Ishikawa (cell line): ENCODE results near the gene KCNQ5.

Experiments
- CEBPB ChIP-seq: IDR thresholded peaks from 2 replicates; pipeline ENCODE4 v1.6.1; 2012
- CREB1 ChIP-seq: IDR thresholded peaks from 2 replicates; pipeline ENCODE4 v1.6.1; 2012; ENCODE audit warnings: low read depth
- EGR1 ChIP-seq: IDR thresholded peaks from 2 replicates; pipeline ENCODE4 v1.6.1; 2012
- EP300 ChIP-seq: IDR thresholded peaks from 2 replicates; pipeline ENCODE4 v1.6.1; 2012; ENCODE audit warnings: borderline replicate concordance
- FOXM1 ChIP-seq: IDR thresholded peaks from 2 replicates; pipeline ENCODE4 v1.6.1; 2012; ENCODE audit warnings: low read depth, borderline replicate concordance
- MAX ChIP-seq: IDR thresholded peaks from 2 replicates; pipeline ENCODE4 v1.6.1; 2012
- NFIC ChIP-seq: IDR thresholded peaks from 2 replicates; pipeline ENCODE4 v1.6.1; 2012
- RAD21 ChIP-seq: IDR thresholded peaks from 2 replicates; pipeline ENCODE4 v1.6.1; 2012; ENCODE audit warnings: low read depth
- REST ChIP-seq: IDR thresholded peaks from 2 replicates; pipeline ENCODE4 v1.6.1; 2012; ENCODE audit warnings: low read depth, mild to moderate bottlenecking
- TAF1 ChIP-seq: IDR thresholded peaks from 2 replicates; pipeline ENCODE4 v1.6.1; 2012; ENCODE audit warnings: low read depth, mild to moderate bottlenecking
- TCF12 ChIP-seq: IDR thresholded peaks from 2 replicates; pipeline ENCODE4 v1.6.1; 2012; ENCODE audit warnings: low read depth
- TEAD4 ChIP-seq: IDR thresholded peaks from 2 replicates; pipeline ENCODE4 v1.6.1; 2012
- USF1 ChIP-seq: IDR thresholded peaks from 2 replicates; pipeline ENCODE4 v1.6.1; 2012
- YY1 ChIP-seq: IDR thresholded peaks from 2 replicates; pipeline ENCODE4 v1.6.1; 2012; ENCODE audit warnings: low read depth
- ZBTB7A ChIP-seq: IDR thresholded peaks from 2 replicates; pipeline ENCODE4 v1.6.1; 2012; ENCODE audit warnings: low read depth

The KCNQ5 gene

GRCh38 chr6:73078908-73079610 is 457.2 kb downstream of the KCNQ5 start:
- TF ChIP-seq RAD21 (no peak), MAX (no peak), USF1 (no peak), YY1 (no peak), CEBPB (no peak), TCF12 (no peak), EGR1 (no peak), NFIC (no peak), EP300 (no peak), TEAD4 (no peak), FOXM1 (no peak), REST (no peak), CREB1 (no peak), TAF1 (no peak), ZBTB7A (no peak)

- no peak for TF ChIP-seq CEBPB
- TF ChIP-seq EP300: no peak
- no peak for TF ChIP-seq TCF12
- no peak for TF ChIP-seq REST
Observed at GRCh38 chr6:73079611-73079955, 457.7 kb downstream of the KCNQ5 start.

- no peak for TF ChIP-seq ZBTB7A
- TF ChIP-seq NFIC: no peak
- TF ChIP-seq CREB1: no peak
- no peak for TF ChIP-seq MAX
- TF ChIP-seq CEBPB: no peak
- TF ChIP-seq USF1: no peak
- no peak for TF ChIP-seq FOXM1
- no peak for TF ChIP-seq RAD21
- TF ChIP-seq YY1: no peak
- TF ChIP-seq EGR1: no peak
- no peak for TF ChIP-seq TEAD4
- no peak for TF ChIP-seq TCF12
- TF ChIP-seq TAF1: no peak
- no peak for TF ChIP-seq EP300
- TF ChIP-seq REST: no peak
Observed at GRCh38 chr6:73079978-73080377, 458.1 kb downstream of the KCNQ5 start.

- TF ChIP-seq USF1 (no peak), FOXM1 (no peak), TCF12 (no peak), MAX (no peak), NFIC (no peak), ZBTB7A (no peak)
Observed at GRCh38 chr6:73081955-73082354, 460.1 kb downstream of the KCNQ5 start.
